Stimulated activated CD4-positive, alpha-beta T cell treated with anti-CD3 and anti-CD28 coated beads, TNF-alpha, amount 100 ng/mL, for 4 hours (primary cell): ENCODE results near the gene HPS5.
A peak's percentile ranks its signal among the peaks of the same experiment; 100 is the strongest.
"Not testable (repeated sequence)": the region's sequence is repeated elsewhere in the genome, so short reads cannot be mapped to it uniquely, and the experiment has no call there.

Source experiments
- DNase-seq, 3 experiments: peaks; one replicate each; pipeline ENCODE4 v3.0.0-alpha.2; 2020; ENCODE audit warnings: low read depth in 3 of 3

Gene HPS5, protein sequence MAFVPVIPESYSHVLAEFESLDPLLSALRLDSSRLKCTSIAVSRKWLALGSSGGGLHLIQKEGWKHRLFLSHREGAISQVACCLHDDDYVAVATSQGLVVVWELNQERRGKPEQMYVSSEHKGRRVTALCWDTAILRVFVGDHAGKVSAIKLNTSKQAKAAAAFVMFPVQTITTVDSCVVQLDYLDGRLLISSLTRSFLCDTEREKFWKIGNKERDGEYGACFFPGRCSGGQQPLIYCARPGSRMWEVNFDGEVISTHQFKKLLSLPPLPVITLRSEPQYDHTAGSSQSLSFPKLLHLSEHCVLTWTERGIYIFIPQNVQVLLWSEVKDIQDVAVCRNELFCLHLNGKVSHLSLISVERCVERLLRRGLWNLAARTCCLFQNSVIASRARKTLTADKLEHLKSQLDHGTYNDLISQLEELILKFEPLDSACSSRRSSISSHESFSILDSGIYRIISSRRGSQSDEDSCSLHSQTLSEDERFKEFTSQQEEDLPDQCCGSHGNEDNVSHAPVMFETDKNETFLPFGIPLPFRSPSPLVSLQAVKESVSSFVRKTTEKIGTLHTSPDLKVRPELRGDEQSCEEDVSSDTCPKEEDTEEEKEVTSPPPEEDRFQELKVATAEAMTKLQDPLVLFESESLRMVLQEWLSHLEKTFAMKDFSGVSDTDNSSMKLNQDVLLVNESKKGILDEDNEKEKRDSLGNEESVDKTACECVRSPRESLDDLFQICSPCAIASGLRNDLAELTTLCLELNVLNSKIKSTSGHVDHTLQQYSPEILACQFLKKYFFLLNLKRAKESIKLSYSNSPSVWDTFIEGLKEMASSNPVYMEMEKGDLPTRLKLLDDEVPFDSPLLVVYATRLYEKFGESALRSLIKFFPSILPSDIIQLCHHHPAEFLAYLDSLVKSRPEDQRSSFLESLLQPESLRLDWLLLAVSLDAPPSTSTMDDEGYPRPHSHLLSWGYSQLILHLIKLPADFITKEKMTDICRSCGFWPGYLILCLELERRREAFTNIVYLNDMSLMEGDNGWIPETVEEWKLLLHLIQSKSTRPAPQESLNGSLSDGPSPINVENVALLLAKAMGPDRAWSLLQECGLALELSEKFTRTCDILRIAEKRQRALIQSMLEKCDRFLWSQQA

DNA sequence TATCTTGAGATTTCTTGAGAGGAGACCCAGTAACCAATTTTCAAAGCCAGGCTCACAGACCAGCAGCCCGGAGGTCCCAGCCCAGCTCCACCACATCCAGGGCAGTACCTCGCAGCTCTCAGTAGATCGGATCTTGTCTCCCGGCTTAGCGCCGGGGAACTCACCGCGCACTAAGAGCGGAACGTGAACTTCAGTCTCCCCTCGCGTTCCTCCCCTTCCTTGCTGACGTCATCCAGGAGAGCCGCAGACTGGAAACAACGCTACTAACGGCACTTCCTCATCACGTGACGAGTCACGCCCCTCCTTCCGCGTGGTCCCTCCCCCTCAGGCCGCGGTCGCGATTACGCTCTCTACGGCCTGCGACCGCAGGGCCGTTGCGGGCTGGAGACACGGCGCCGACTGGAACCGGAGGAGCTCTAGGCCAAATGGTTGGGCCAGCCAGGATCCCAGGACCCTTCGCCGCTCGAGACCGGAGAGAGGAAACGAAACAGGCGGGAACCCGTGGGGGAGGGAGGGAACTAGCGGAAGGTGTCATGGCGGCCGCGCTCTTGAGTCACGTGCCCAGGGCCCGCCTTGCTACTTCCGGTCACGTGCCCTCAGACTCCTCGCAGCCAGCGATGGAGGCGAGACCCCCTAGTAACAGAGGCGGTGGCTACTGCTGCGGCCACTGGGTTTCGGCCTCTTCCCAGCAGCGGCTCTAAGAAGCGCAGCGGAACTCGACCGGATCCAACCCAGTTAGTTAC lies at the start of gene HPS5, which contains the start of gene GTF2H1:
HPS5 (minus strand) TSS at position 172 of the 743 bp plus-strand sequence. CDS start 4,282 bp downstream, outside the sequence.
GTF2H1 (plus strand) TSS at position 599 of the 743 bp plus-strand sequence. CDS start 10,508 bp downstream, outside the sequence.
- peak; percentile 87 to 91 (median 89) for DNase-seq

DNA sequence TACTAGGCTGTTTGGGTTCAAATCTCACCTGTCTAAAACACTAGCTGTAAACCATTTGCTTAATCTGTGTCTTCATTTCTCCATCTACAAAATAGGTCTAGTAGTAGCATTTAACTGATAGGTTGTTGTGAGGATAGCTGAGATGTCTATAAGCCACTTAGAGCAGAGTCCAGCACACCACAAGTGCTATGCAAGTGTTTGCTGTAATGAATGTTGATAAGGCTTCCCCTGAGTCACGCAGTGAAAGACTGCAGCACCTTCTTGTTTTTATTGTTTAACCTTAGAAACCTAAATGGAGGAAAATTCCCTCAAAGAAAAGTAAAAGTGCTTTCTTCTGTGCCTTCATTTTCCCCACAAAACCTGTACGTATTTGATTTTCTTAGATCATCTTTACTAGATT lies 49.3 kb upstream of the HPS5 start:
- no peak for DNase-seq

DNA sequence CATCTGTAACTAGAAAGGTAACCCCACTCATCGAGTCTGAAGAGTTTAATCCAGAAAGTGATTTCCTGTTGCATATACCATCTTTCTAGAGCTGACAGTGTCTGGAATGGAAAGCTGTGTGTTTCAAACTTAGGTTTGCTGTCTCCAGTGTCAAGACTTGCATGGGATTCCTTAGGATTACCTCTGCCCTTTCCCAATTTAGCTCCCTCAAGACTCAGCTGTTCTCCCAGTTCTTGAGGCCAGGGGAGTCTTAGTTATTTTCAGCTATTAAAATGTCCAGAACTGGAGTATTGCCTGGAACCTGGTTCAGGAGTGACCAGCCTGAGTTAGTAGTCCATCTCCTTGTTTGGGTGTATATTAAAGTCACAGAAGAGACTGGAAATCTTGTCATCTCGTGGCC lies 47.5 kb upstream of the HPS5 start:
- no peak for DNase-seq

DNA sequence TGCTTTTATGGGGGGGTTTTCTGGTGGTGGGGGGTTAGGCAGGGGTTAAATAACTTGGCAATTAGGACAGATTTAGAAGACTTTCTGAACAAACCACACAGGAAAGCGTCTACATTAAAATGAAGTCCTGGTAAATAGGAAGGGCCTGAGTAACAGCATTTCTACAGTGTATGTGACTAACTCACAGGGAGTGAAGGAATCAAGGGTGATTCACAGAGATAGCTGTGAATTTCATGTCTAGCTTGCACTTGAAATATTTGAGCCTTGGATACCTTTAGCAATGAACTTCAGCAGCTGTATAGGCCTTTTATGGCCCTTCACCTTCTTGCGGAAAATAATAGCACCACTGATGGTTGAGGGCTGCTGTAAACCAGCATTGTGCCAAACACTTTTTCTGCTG lies 46.3 kb upstream of the HPS5 start:
- no peak for DNase-seq

DNA sequence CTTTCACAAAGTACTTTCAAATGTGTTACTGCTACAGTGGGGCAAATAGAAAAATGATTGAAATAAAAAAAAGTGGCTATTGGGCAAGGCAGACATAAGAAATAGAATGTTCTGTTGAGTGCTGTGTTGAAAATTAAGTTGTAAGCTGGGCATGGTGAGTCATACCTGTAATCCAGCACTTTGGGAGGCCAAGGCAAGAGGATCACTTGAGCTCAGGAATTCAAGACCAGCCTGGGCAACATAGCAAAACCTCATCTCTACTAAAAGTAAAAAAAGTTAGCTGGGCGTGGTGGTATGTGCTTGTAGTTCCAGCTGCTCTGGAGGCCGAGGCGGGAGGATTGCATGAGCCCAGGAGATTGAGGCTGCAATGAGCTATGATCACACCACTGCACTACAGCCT lies 45.5 kb upstream of the HPS5 start:
- DNase-seq, result no peak

DNA sequence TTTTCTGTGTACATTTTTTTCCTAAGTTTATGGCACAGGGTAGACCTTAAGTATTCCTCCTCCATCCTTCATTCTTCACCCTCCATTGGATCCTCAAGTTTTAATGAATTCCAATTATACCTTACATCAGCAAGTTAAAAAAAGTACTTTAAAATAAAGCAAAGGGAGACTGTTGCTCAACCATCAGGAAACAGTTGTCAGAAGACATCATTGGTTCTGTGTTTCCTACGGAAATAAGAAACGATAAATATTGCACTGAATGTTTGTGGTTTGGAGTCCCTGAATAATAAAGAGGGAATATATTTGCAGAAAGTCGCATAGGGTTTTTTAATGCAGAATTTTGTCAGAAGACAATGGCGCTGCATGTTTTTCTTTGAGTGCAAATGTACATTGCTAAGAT lies 44.3 kb upstream of the HPS5 start:
- no peak for DNase-seq

DNA sequence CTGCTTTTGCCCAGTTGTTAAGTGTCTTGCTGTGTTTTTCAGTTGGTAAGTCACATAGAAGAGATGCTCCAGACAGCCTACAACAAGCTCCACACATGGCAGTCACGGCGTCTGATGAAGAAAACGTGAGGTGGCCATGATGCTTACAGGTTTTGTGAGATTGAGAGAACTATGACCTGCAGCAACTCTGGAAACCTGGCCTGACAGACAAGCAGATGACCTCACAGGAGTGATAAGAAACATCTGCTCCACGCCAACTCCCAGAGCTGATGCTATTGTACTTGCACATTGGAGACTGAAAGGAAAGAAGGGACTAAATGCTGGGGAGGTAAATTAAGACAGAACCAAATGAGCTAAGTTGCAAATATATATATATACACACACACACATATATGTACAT lies 43.8 kb upstream of the HPS5 start:
- DNase-seq, result no peak

DNA sequence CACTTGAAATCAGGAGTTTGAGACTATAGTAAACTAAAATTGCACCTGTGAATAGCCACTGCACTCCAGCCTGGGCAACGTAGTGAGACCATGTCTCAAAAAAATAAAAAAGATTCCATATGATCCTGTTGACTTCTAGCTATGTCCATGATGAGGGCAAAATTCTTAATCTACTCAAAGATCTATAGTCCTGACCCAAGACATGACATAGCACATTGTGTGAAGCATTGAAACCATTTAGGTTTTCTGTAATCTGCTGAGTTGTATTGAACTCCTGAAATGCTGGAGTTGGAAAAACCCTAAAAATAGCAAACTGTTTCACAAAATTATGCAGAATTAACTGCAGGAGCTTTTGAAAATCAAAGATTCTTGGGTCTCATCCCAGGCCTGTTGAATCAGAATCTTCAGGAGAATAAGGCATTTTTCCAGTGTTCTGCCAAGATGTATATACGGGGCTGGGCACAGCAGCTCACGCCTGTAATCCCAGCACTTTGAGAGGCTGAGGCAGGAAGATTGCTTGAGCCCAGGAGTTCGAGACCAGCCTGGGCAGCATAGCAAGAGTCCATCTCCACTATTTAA lies 42.6 kb upstream of the HPS5 start:
- DNase-seq, result no peak

DNA sequence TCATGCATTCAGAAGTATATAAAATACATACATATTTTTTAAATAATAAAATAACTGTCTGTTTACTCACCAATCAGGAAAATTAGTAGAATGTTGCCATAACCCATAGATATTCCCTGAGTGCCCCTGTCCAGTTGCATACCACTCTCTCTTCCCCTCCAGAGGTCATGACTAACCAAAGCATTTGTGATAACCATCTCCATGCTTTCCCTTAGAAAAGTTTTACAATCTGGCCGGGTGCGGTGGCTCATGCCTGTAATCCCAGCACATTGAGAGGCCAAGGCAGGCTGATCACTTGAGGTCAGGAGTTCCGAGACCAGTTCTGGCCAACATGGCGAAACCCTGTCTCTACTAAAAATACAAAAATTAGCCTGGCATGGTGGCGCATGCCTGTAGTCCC lies 39.2 kb upstream of the HPS5 start:
- DNase-seq, result no peak

DNA sequence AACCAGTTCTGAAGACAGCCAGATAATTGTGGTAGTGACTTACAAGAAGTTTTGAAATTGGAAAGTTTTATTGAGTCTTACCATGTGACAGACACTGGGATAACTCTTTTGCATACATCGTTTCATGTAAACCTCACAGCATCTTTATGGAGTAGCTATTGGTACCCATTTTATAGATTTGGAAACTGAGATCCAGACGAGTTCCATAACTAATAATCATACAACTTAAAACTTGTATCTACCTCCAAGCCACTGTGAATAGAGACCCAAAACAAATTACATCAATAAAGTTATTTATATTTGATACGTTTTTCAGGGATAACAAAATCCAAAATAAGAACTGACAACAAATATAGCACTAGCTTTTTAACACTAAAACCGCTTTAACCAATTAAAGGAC lies 36.7 kb upstream of the HPS5 start:
- no peak for DNase-seq

DNA sequence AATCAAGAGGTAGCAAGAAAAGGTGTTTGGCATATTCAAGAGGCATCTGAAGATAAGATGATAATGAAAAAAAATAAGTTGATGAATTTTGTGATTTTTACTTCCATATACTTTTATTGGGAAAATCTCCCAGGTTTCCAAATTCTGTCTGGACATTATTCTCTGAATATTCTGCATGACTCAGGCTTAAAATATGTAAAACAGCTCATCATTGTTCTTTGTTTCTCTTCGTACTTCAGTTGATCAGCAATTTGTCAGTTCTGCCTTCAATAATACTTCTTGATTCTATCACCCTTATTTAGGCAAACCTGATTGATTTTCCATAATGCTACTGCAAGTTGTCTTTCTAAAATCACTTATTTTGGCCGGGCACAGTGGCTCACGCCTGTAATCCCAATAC lies 30.6 kb upstream of the HPS5 start:
- no peak for DNase-seq

DNA sequence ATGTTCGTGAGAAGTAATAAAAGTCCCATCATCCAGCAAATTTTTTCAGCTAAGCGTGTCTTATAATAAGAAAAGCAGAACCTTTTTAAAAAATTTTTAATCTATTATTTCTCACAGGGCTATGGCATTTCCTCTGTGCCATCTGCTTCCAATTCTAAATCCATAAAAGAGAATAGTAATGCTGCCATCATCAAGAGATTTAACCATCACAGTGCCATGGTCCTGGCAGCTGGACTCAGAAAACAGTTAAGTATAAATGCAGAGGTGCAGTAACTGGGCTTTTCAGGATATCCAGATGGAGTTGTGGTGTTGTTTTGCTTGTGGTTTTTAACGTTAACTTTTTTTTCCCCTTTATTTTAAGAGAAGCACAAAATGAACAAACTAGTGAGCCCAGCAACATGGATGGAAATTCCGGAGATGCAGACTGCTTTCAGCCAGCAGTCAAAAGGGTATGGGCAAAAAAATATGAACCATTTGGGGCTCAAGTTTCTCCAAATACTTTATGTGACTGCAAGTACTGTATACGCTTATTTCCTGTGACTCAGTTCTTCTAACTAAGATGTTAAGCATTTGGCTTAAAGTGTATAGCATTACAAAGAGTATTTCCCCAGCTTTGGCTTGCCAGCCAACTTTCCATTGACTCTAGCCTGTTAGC lies 25.7 kb upstream of the HPS5 start:
- no peak for DNase-seq

DNA sequence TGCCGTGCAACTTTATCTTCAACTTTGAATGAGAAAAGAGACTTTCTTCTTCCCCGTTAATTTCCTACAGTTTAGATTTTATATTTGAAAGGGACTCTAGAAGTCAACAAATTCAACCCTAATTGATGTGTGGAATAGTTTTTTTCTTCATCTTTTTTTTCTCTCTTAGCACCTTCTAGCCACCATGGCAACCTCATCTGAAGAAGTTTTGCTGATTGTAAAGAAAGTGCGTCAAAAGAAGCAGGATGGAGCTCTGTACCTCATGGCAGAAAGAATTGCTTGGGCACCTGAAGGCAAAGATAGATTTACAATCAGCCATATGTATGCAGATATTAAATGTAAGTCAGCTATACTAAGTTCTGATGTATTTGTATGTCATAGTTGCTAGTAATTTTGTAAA lies 11.0 kb upstream of the HPS5 start:
- DNase-seq, result no peak

DNA sequence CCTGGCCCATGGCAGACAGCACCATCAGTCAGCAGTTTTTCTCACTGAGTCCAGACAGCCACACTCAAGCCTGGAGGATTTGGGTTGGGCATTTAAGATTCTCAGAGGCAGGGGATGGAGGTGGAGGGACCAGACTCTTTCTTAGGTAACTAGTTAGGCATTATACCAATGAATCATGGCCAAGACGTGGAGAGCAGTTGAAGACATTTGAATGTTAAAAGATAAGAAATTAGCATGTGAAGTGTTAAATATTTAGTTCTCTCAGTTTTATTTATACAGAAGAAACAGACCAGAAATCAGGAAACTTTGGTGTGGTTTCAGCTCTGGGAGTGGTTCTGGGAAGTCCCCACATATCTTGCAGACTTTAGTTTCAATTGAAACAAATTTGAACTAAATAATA lies 10.4 kb upstream of the HPS5 start:
- DNase-seq, result no peak

DNA sequence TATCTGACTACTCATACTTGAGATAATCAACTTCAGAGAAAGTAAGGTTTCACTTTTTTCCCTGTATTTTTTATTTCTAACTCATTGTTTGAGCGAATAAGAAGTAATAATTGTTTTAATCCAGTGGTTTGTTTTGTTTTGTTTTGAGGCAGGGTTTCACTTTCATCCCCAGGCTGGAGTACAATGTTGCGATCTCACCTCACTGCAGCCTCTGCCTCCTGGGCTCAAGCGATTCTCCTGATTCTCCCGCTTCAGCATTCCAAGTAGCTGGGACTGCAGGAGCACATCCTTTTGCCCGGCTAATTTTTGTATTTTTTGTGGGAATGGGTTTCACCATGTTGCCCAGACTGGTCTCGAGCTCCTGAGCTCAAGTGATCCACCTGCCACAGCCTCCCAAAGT lies 9.0 kb upstream of the HPS5 start:
- no peak for DNase-seq

DNA sequence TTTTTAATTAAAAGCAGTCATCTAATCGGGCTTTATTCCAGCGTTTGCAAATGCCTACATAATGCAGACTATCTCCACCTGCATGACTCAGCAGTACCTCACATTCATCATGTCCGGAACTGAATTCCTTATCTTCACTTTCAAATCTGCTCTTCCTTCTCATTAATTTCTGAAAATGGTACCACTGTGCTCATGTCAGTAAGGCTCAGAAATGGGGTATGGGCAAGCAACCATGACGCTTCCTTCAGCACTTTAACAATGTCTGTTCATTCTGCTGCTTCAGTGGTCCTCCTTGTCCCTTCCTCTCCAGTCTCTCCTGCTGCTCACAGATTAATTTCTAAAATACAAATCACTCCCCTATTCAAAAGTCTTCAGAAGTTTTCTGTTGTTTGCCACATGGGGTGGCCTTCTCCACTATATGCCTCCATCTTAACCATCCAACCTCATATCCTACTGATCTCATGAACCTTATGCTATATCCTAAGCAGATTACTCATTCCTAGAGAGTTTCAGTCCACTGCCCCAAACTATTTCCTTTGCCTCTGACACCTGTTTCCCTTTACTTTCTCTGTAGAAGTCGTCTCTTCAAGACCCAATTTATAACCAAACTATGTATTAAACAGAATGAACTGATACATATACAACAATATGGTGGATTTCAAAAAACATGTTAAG lies 7.4 kb upstream of the HPS5 start:
- no peak for DNase-seq

DNA sequence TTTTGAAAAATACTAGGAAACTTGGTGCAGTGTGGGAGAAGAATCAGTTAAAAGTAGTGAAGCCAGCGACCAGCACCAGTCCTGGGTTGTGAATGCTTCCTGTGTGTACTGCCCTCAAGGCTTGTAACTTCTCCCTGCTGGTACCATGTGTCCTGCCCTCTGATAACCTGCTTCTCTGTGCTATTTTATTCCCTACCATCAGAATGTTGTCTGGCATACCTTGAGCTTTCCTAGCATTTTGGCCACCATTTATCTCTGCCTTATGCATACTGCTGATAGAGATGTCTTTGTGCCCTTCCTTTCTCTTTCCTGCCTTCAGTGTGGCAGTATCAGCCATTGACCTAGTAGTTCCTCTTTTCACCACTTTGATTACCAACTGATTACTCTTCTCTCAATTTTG lies 2.4 kb upstream of the HPS5 start:
- no peak for DNase-seq

DNA sequence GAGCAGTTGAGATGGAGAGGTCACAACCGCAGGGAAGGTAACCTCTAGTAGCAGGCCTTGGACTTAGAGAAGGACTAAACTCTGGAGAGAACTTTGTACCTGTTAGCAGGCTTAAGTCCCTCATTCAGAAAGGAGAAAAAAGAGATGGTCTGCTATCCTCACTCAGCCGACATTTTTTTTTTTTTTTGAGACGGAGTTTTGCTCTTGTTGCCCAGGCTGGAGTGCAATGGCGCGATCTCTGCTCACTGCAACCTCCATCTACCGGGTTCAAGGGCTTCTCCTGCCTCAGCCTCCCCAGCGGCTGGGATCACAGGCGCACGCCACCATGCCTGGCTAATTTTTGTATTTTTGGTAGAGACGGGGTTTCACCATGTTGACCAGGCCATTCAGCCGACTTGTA lies 1.9 kb upstream of the HPS5 start:
- not testable (repeated sequence) for DNase-seq

DNA sequence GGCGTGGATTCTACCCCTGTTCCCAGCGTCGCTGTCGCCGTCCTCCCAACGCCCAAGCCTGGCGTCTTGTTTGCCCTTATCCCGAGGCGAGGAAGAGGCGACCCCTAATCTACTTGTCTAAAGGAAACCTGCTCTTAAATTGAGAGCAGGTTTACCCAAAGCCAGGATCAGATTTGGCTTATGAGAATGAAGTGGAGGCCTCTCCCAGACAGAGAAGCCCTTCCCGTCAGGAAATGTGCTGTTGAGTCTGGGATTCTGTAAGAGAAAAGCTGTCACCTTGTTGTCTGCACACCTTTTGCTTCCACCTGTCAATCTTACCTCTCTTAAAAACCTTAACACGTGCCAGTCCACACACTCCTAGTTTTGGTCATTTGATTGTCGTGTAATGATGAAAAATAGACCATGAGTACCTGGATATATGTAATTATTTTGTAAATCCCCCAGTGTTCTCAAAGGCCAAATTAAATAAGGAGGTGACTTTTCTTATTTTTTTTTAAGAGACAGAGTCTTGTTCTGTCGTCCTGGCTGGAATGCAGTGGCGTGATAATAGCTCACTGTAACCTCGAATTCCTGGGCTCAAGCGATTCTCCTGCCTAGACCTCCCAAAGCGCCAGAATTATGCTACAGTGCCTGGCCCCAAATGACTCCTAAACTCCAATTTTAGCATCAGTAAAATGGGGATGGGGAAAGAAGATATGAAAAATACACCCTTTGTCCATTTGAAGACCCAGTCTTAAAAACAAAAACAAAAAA lies 1.1 kb upstream of the HPS5 start:
- no peak for DNase-seq
